Neural cell (in vitro differentiated cells): ENCODE data around the gene POU4F2. TPM values are rescaled to one million over a fixed set of nuclear protein-coding genes. Genes with fewer than 3 reads are reported as not detected.

Experiments used
- H2AFZ ChIP-seq: fragments of 200-600, 300-800 bp; sonication (generic), shearing (Covaris generic); 2 replicates; pipeline ENCODE4 v1.6.0; 2014; ENCODE audit warnings: low read depth, mild to moderate bottlenecking, antibody characterized with exemption, low read length, moderate library complexity
- H3F3A ChIP-seq: fragments of 200-600 bp; shearing (Covaris generic); 2 replicates; pipeline ENCODE4 v1.6.1; 2016; ENCODE audit warnings: mild to moderate bottlenecking, moderate library complexity, mixed read lengths, antibody characterized with exemption, low read length; ENCODE audit not compliant: insufficient read depth, poor library complexity, severe bottlenecking
- H3K27ac ChIP-seq: fragments of 200-600, 300-800 bp; sonication (generic), shearing (Covaris generic); 2 replicates; pipeline ENCODE4 v1.5.1; 2014; ENCODE audit warnings: mild to moderate bottlenecking, low read length, moderate library complexity
- H3K27me3 ChIP-seq: fragments of 300-800, 200-600 bp; sonication (generic), shearing (Covaris generic); 2 replicates; pipeline ENCODE4 v1.6.0; 2014; ENCODE audit warnings: mild to moderate bottlenecking, low read depth, low read length, moderate library complexity; ENCODE audit not compliant: insufficient read depth
- H3K36me3 ChIP-seq: fragments of 300-800, 200-600 bp; sonication (generic), shearing (Covaris generic); 2 replicates; pipeline ENCODE4 v1.5.1; 2014; ENCODE audit warnings: mild to moderate bottlenecking, antibody characterized with exemption, low read length, moderate library complexity; ENCODE audit not compliant: insufficient read depth
- H3K4me2 ChIP-seq: fragments of 300-800, 200-600 bp; sonication (generic), shearing (Covaris generic); 2 replicates; pipeline ENCODE4 v1.6.0; 2014; ENCODE audit warnings: mild to moderate bottlenecking, low read length
- H3K4me3 ChIP-seq: fragments of 300-800, 200-600 bp; sonication (generic), shearing (Covaris generic); 2 replicates; pipeline ENCODE4 v1.5.1; 2014; ENCODE audit warnings: mild to moderate bottlenecking, low read length, moderate library complexity
- H3K79me2 ChIP-seq: fragments of 200-600 bp; shearing (Covaris generic); replicated peaks from 2 replicates; pipeline ENCODE4 v1.6.0; 2014; ENCODE audit warnings: mild to moderate bottlenecking, low read length, moderate library complexity; ENCODE audit not compliant: insufficient read depth
- H3K9ac ChIP-seq: fragments of 300-800, 200-600 bp; sonication (generic), shearing (Covaris generic); 2 replicates; pipeline ENCODE4 v1.6.1; 2016; ENCODE audit warnings: mild to moderate bottlenecking, low read length, mixed read lengths
- H3K9me2 ChIP-seq: fragments of 200-600 bp; shearing (Covaris generic); 2 replicates; pipeline ENCODE4 v1.6.1; 2016; ENCODE audit warnings: mild to moderate bottlenecking, low read length, mixed read lengths; ENCODE audit not compliant: insufficient read depth
- H3K9me3 ChIP-seq: fragments of 200-600, 300-800 bp; sonication (generic), shearing (Covaris generic); 2 replicates; pipeline ENCODE4 v1.6.1; 2016; ENCODE audit warnings: mild to moderate bottlenecking, mixed run types, low read length, moderate library complexity, mixed read lengths
- H4K20me1 ChIP-seq: fragments of 200-600 bp; shearing (Covaris generic); 2 replicates; pipeline ENCODE4 v1.6.1; 2016; ENCODE audit warnings: mild to moderate bottlenecking, mixed run types; ENCODE audit not compliant: insufficient read depth
- CTCF ChIP-seq: fragments of 450-650 bp; IDR thresholded peaks from 2 replicates; pipeline ENCODE4 v1.5.1; 2014; ENCODE audit warnings: antibody characterized with exemption, mild to moderate bottlenecking, moderate library complexity; ENCODE audit not compliant: poor library complexity, severe bottlenecking
- EP300 ChIP-seq: fragments of 450-650 bp; conservative IDR thresholded peaks from 2 replicates; pipeline ENCODE4 v1.6.1; 2014; ENCODE audit warnings: antibody characterized with exemption, mild to moderate bottlenecking, moderate library complexity; ENCODE audit not compliant: poor library complexity, severe bottlenecking
- EZH2 ChIP-seq: fragments of 200-600, 300-800 bp; shearing (Covaris generic), sonication (generic); IDR thresholded peaks from 2 replicates; pipeline ENCODE4 v1.6.1; 2014; ENCODE audit warnings: antibody characterized with exemption, low read length, borderline replicate concordance, mild to moderate bottlenecking; ENCODE audit not compliant: insufficient read depth, poor library complexity, severe bottlenecking
- MXI1 ChIP-seq: fragments of 450-650 bp; conservative IDR thresholded peaks from 2 replicates; pipeline ENCODE4 v1.6.1; 2014; ENCODE audit warnings: antibody characterized with exemption, mild to moderate bottlenecking; ENCODE audit not compliant: poor library complexity, severe bottlenecking
- POLR2AphosphoS5 ChIP-seq: IDR thresholded peaks from 2 replicates; pipeline ENCODE4 v1.6.1; 2012
- RAD21 ChIP-seq: fragments of 450-650 bp; conservative IDR thresholded peaks from 2 replicates; pipeline ENCODE4 v1.6.1; 2014; ENCODE audit warnings: antibody characterized with exemption, mild to moderate bottlenecking, moderate library complexity
- REST ChIP-seq: IDR thresholded peaks from 2 replicates; pipeline ENCODE4 v1.6.1; 2012; ENCODE audit warnings: borderline replicate concordance
- SMC3 ChIP-seq: fragments of 450-650 bp; conservative IDR thresholded peaks from 2 replicates; pipeline ENCODE4 v1.6.1; 2014; ENCODE audit warnings: antibody characterized with exemption, mild to moderate bottlenecking, moderate library complexity; ENCODE audit not compliant: poor library complexity
- TAF1 ChIP-seq: IDR thresholded peaks from 2 replicates; pipeline ENCODE4 v1.6.1; 2012; ENCODE audit warnings: low read depth
- polyA plus RNA-seq: library from polyadenylated mRNA; depleted of rRNA; stranded (reverse); fragments of >200 nt; gene quantifications from 2 replicates; pipeline ENCODE4 v1.2.3, GENCODE V29; 2014

Gene POU4F2
- polyA plus RNA-seq, 1 donor from 2014 or later: not detected

- TF ChIP-seq EZH2 (peak; percentile 12), TAF1 (no peak)
- no peak overlapping the region for H2AFZ ChIP-seq
- no peak overlapping the region for H3K9ac ChIP-seq
- H3K27me3 ChIP-seq: peaks cover 100% of the 10 kb centered on the region
- H3K4me2 ChIP-seq: no peak overlapping the region
- no peak overlapping the region for H3K27ac ChIP-seq
- no peaks in the 10 kb centered on the region for H4K20me1 ChIP-seq
- no peaks in the 10 kb centered on the region for H3K9me3 ChIP-seq
- H3K36me3 ChIP-seq: no peaks in the 10 kb centered on the region
- H3K4me3 ChIP-seq: peak overlapping the region; percentile 69
- no peaks in the 10 kb centered on the region for H3K9me2 ChIP-seq
- no peaks in the 10 kb centered on the region for H3F3A ChIP-seq
- no peaks in the 10 kb centered on the region for H3K79me2 ChIP-seq
Observed at GRCh38 chr4:146640021-146640464, 1.4 kb downstream of the POU4F2 start.

- Histone ChIP-seq H3K9me3 (no peaks in the 10 kb centered on the region), H3K4me3 (no peak overlapping the region), H3K79me2 (no peaks in the 10 kb centered on the region), H3K9me2 (no peaks in the 10 kb centered on the region), H2AFZ (no peak overlapping the region), H3K27me3 (peaks cover 100% of the 10 kb centered on the region), H3F3A (no peaks in the 10 kb centered on the region), H4K20me1 (no peaks in the 10 kb centered on the region), H3K4me2 (no peak overlapping the region), H3K27ac (no peak overlapping the region), H3K9ac (no peak overlapping the region), H3K36me3 (no peaks in the 10 kb centered on the region)
- no peak for TF ChIP-seq REST
- TF ChIP-seq EZH2: no peak
- peak; percentile 63 for TF ChIP-seq POLR2AphosphoS5
- TF ChIP-seq EP300: no peak
- no peak for TF ChIP-seq MXI1
- TF ChIP-seq CTCF: no peak
- TF ChIP-seq TAF1: no peak
- no peak for TF ChIP-seq RAD21
- no peak for TF ChIP-seq SMC3
Observed at GRCh38 chr4:146640465-146641061, 1.9 kb downstream of the POU4F2 start.
